Nephron (organoid): ENCODE measurements around the gene FAM216B.
"Not testable (repeated sequence)": the region's sequence is repeated elsewhere in the genome, so short reads cannot be mapped to it uniquely, and the experiment has no call there.

Experiments
- H3K27ac Mint-ChIP-seq, 3 experiments: 2 replicates each; pipeline ENCODE4 v1.8.0; 2020; ENCODE audit warnings: mixed read lengths in 3 of 3, mild to moderate bottlenecking in 2 of 3, moderate library complexity in 1 of 3
- H3K27me3 Mint-ChIP-seq: 2 replicates; pipeline ENCODE4 v1.8.0; 2021; ENCODE audit warnings: low read depth, mild to moderate bottlenecking, moderate library complexity, mixed read lengths
- H3K36me3 Mint-ChIP-seq: 2 replicates; pipeline ENCODE4 v1.8.0; 2020; ENCODE audit warnings: low read depth, mixed read lengths
- H3K4me1 Mint-ChIP-seq: 2 replicates; pipeline ENCODE4 v1.8.0; 2020; ENCODE audit warnings: mixed read lengths
- H3K4me3 Mint-ChIP-seq, 3 experiments: 2 replicates each; pipeline ENCODE4 v1.8.0; 2020; ENCODE audit warnings: mild to moderate bottlenecking in 3 of 3, mixed read lengths in 3 of 3, moderate library complexity in 2 of 3
- H3K9me3 Mint-ChIP-seq: 2 replicates; pipeline ENCODE4 v1.8.0; 2020; ENCODE audit warnings: mixed read lengths
- CTCF ChIP-seq, 3 experiments: fragments of 200-600 bp; sonication (generic); IDR thresholded peaks; one replicate each; pipeline ENCODE4 v1.5.0; 2021; ENCODE audit warnings: antibody characterized with exemption in 3 of 3; ENCODE audit not compliant: unreplicated experiment in 3 of 3

The FAM216B gene

GRCh38 chr13:42762251-42762650 lies 19.1 kb upstream of the FAM216B start:
- Mint-ChIP-seq H3K27me3 (no peaks in the 10 kb centered on the region), H3K36me3 (no peaks in the 10 kb centered on the region), H3K9me3 (peaks cover under 1% of the 10 kb centered on the region), H3K4me1 (peaks cover 6% of the 10 kb centered on the region), H3K4me3 (no peak overlapping the region), H3K27ac (peak overlapping the region in 1 of 3 experiments; percentile 5)
- TF ChIP-seq CTCF (IDR thresholded peaks at IDR 0.05; ENCODE audit: unreplicated experiment in 3 of 3), result no peak

GRCh38 chr13:42762917-42763316 lies 18.5 kb upstream of the FAM216B start:
- no peaks in the 10 kb centered on the region for H3K27me3 Mint-ChIP-seq

GRCh38 chr13:42766016-42766415 lies 15.4 kb upstream of the FAM216B start:
- no peak for TF ChIP-seq CTCF (IDR thresholded peaks at IDR 0.05; ENCODE audit: unreplicated experiment in 3 of 3)
- Mint-ChIP-seq H3K36me3 (no peaks in the 10 kb centered on the region), H3K27ac (no peak overlapping the region), H3K4me3 (no peak overlapping the region), H3K27me3 (peaks cover 4% of the 10 kb centered on the region), H3K9me3 (no peaks in the 10 kb centered on the region), H3K4me1 (peaks cover 1% of the 10 kb centered on the region)

More at GRCh38 chr13:42762917-42763316, 18.5 kb upstream of the FAM216B start:
- H3K9me3 Mint-ChIP-seq, result no peaks in the 10 kb centered on the region
- no peak for TF ChIP-seq CTCF (IDR thresholded peaks at IDR 0.05; ENCODE audit: unreplicated experiment in 3 of 3)
- H3K36me3 Mint-ChIP-seq, result no peaks in the 10 kb centered on the region
- H3K27ac Mint-ChIP-seq, result no peak overlapping the region
- no peak overlapping the region for H3K4me3 Mint-ChIP-seq
- H3K4me1 Mint-ChIP-seq, result peaks cover 6% of the 10 kb centered on the region

GRCh38 chr13:42769650-42770049 lies 11.7 kb upstream of the FAM216B start:
- no peaks in the 10 kb centered on the region for H3K36me3 Mint-ChIP-seq
- no peaks in the 10 kb centered on the region for H3K4me1 Mint-ChIP-seq
- H3K27ac Mint-ChIP-seq, result no peak overlapping the region
- H3K9me3 Mint-ChIP-seq, result peaks cover 23% of the 10 kb centered on the region
- TF ChIP-seq CTCF (IDR thresholded peaks at IDR 0.05; ENCODE audit: unreplicated experiment in 3 of 3), result no peak
- no peak overlapping the region for H3K4me3 Mint-ChIP-seq
- H3K27me3 Mint-ChIP-seq, result peaks cover 6% of the 10 kb centered on the region

GRCh38 chr13:42776558-42776957 lies 4.8 kb upstream of the FAM216B start:
- not testable (repeated sequence) for H3K4me3 Mint-ChIP-seq, H3K4me1 Mint-ChIP-seq, H3K27me3 Mint-ChIP-seq, H3K27ac Mint-ChIP-seq, H3K36me3 Mint-ChIP-seq
- peaks cover 40% of the 10 kb centered on the region for H3K9me3 Mint-ChIP-seq

GRCh38 chr13:42777467-42777866 lies 3.9 kb upstream of the FAM216B start:
- no peaks in the 10 kb centered on the region for H3K27me3 Mint-ChIP-seq
- no peak overlapping the region for H3K27ac Mint-ChIP-seq
- TF ChIP-seq CTCF (IDR thresholded peaks at IDR 0.05; ENCODE audit: unreplicated experiment in 3 of 3), result no peak
- peaks cover 37% of the 10 kb centered on the region for H3K9me3 Mint-ChIP-seq
- H3K4me3 Mint-ChIP-seq, result no peak overlapping the region
- H3K36me3 Mint-ChIP-seq, result no peaks in the 10 kb centered on the region
- no peaks in the 10 kb centered on the region for H3K4me1 Mint-ChIP-seq
